ENCODE measurements around the gene IGSF9. TPM values are rescaled to one million over a fixed set of nuclear protein-coding genes. Genes with fewer than 3 reads are reported as not detected.

IGSF9 gene
- total RNA-seq, 2 experiments from 2014 or later = not detected

- TF ChIP-seq, protein P1, sequence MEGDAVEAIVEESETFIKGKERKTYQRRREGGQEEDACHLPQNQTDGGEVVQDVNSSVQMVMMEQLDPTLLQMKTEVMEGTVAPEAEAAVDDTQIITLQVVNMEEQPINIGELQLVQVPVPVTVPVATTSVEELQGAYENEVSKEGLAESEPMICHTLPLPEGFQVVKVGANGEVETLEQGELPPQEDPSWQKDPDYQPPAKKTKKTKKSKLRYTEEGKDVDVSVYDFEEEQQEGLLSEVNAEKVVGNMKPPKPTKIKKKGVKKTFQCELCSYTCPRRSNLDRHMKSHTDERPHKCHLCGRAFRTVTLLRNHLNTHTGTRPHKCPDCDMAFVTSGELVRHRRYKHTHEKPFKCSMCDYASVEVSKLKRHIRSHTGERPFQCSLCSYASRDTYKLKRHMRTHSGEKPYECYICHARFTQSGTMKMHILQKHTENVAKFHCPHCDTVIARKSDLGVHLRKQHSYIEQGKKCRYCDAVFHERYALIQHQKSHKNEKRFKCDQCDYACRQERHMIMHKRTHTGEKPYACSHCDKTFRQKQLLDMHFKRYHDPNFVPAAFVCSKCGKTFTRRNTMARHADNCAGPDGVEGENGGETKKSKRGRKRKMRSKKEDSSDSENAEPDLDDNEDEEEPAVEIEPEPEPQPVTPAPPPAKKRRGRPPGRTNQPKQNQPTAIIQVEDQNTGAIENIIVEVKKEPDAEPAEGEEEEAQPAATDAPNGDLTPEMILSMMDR (IDR thresholded peaks at IDR 0.05) = no peak
- Histone ChIP-seq H3K36me3 (ENCODE audit: insufficient read depth, low read length) (no peaks in the 10 kb centered on the region), H3K9me3 (ENCODE audit: control insufficient read depth in 1 of 2, insufficient read depth in 1 of 2, low read length in 2 of 2) (no peaks in the 10 kb centered on the region), H3K4me3 (ENCODE audit: low read length) (no peak overlapping the region), H3K4me1 (ENCODE audit: insufficient read depth, low read length) (no peaks in the 10 kb centered on the region), H3K27me3 (ENCODE audit: control insufficient read depth in 1 of 2, insufficient read depth in 2 of 2, low read length in 2 of 2) (peaks cover 14 to 33% of the 10 kb centered on the region in 2 experiments), H3K27ac (ENCODE audit: low read depth in 1 of 2, low read length in 2 of 2) (no peak overlapping the region)
- no peak for ATAC-seq (ENCODE audit: poor library complexity)
- POLR2A ChIA-PET = no interaction called here
- intact Hi-C loops (cut with DNase I, micrococcal nuclease) = no loop called here
- H3K4me1 Mint-ChIP-seq (ENCODE audit: low read depth) = no peaks in the 10 kb centered on the region
- H3K9me3 Mint-ChIP-seq = no peaks in the 10 kb centered on the region
- CTCF ChIA-PET = no interaction called here
- H3K4me3 Mint-ChIP-seq = no peak overlapping the region
- H3K36me3 Mint-ChIP-seq (ENCODE audit: low read depth) = no peaks in the 10 kb centered on the region
- peaks cover 39% of the 10 kb centered on the region for H3K27me3 Mint-ChIP-seq
- no peak overlapping the region for H3K27ac Mint-ChIP-seq
- no peak for DNase-seq
These were observed 29.0 kb upstream of the IGSF9 start for GRCh38 chr1:159974350-159974965.

DNA sequence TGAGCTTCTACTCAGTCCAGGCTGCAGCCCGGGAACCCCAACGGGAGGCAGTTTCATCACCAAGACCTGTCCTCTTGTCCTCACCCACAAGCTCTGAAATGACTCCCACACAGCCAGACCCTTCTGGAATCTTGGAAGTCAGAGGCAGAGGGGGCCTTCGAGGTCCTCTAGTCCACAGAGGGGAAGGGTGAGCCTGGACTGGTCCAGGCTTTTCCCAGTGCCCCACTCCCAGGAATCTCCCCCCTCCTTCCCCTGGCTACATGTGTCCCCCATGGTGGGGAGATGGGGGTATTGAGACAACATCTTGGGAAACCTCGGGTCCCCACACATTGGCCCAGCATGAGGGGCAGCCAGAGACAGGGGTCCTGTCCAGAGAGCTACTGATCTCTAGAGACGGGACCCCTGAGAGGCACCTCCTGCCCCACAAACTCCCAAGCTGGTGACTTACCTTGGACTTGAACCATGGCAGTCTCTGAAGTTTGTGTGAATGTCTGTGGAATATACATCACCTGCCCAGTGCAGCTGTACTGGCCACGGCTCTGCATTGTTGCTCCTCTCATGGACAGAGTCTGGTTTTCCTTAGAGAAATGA lies 28.0 kb upstream of the IGSF9 start:
- H3K4me3 Mint-ChIP-seq = no peak overlapping the region
- peaks cover 40% of the 10 kb centered on the region for H3K27me3 Mint-ChIP-seq
- Histone ChIP-seq H3K4me3 (ENCODE audit: low read length) (no peak overlapping the region), H3K27ac (ENCODE audit: low read depth in 1 of 2, low read length in 2 of 2) (no peak overlapping the region), H3K9me3 (ENCODE audit: control insufficient read depth in 1 of 2, insufficient read depth in 1 of 2, low read length in 2 of 2) (no peaks in the 10 kb centered on the region), H3K4me1 (ENCODE audit: insufficient read depth, low read length) (no peaks in the 10 kb centered on the region), H3K27me3 (ENCODE audit: control insufficient read depth in 1 of 2, insufficient read depth in 2 of 2, low read length in 2 of 2) (peaks cover 15 to 27% of the 10 kb centered on the region in 2 experiments), H3K36me3 (ENCODE audit: insufficient read depth, low read length) (no peaks in the 10 kb centered on the region)
- ChIA-PET POLR2A (no interaction called here), CTCF (no interaction called here)
- ATAC-seq (ENCODE audit: poor library complexity) (no peak), DNase-seq (no peak)
- intact Hi-C loops (cut with DNase I, micrococcal nuclease) = no loop called here
- no peaks in the 10 kb centered on the region for H3K9me3 Mint-ChIP-seq
- no peaks in the 10 kb centered on the region for H3K36me3 Mint-ChIP-seq (ENCODE audit: low read depth)
- TF ChIP-seq, protein P1 (IDR thresholded peaks at IDR 0.05) = no peak
- H3K4me1 Mint-ChIP-seq (ENCODE audit: low read depth) = no peaks in the 10 kb centered on the region
- no peak overlapping the region for H3K27ac Mint-ChIP-seq

GRCh38 chr1:159972443-159973205 lies 27.2 kb upstream of the IGSF9 start:
- Histone ChIP-seq H3K4me3 (ENCODE audit: low read length) (no peak overlapping the region), H3K27ac (ENCODE audit: low read depth in 1 of 2, low read length in 2 of 2) (no peak overlapping the region), H3K9me3 (ENCODE audit: control insufficient read depth in 1 of 2, insufficient read depth in 1 of 2, low read length in 2 of 2) (no peaks in the 10 kb centered on the region), H3K4me1 (ENCODE audit: insufficient read depth, low read length) (no peaks in the 10 kb centered on the region), H3K36me3 (ENCODE audit: insufficient read depth, low read length) (no peaks in the 10 kb centered on the region), H3K27me3 (ENCODE audit: control insufficient read depth in 1 of 2, insufficient read depth in 2 of 2, low read length in 2 of 2) (peaks cover 15 to 20% of the 10 kb centered on the region in 2 experiments)
- Mint-ChIP-seq H3K4me3 (no peak overlapping the region), H3K27ac (no peak overlapping the region), H3K4me1 (ENCODE audit: low read depth) (no peaks in the 10 kb centered on the region), H3K27me3 (peaks cover 44% of the 10 kb centered on the region), H3K9me3 (no peaks in the 10 kb centered on the region), H3K36me3 (ENCODE audit: low read depth) (no peaks in the 10 kb centered on the region)
- TF ChIP-seq, protein P1 (IDR thresholded peaks at IDR 0.05) = no peak
- DNase-seq (no peak), ATAC-seq (ENCODE audit: poor library complexity) (no peak)
- CTCF ChIA-PET = no interaction called here
- POLR2A ChIA-PET = interaction anchor here (1.0 kb wide), 2 partner anchors 9 to 35 kb away, joined by 3 read pairs; no protein-coding TSS in a partner anchor
- intact Hi-C loops (cut with DNase I, micrococcal nuclease) = no loop called here
